CD4-positive, alpha-beta T cell treated with Interleukin-15 for 4 hours (primary cell): ENCODE results near the gene ADCY3.

Experiments used
- DNase-seq: peaks from one replicate; pipeline ENCODE4 v3.0.0-alpha.2; 2020; ENCODE audit warnings: low spot score

ADCY3 gene

GRCh38 chr2:24874035-24874434 lies 46.0 kb downstream of the ADCY3 start:
- DNase-seq = no peak

- no peak for DNase-seq
Observed at GRCh38 chr2:24873619-24874018, 46.4 kb downstream of the ADCY3 start.

GRCh38 chr2:24872344-24873115 lies 47.5 kb downstream of the ADCY3 start:
- no peak for DNase-seq

GRCh38 chr2:24871852-24872333 lies 48.1 kb downstream of the ADCY3 start:
- no peak for DNase-seq

- no peak for DNase-seq
Observed at GRCh38 chr2:24870891-24871705, 48.9 kb downstream of the ADCY3 start.

GRCh38 chr2:24870440-24870839 lies 49.6 kb downstream of the ADCY3 start:
- no peak for DNase-seq

GRCh38 chr2:24866946-24867345 lies 53.1 kb downstream of the ADCY3 start:
- DNase-seq = no peak

- no peak for DNase-seq
Observed at GRCh38 chr2:24863641-24864040, 56.4 kb downstream of the ADCY3 start.

- no peak for DNase-seq
Observed at GRCh38 chr2:24861500-24861899, 58.5 kb downstream of the ADCY3 start.

GRCh38 chr2:24860631-24861030 lies 59.4 kb downstream of the ADCY3 start:
- no peak for DNase-seq

GRCh38 chr2:24859968-24860600 lies 60.0 kb downstream of the ADCY3 start:
- DNase-seq = no peak

GRCh38 chr2:24858996-24859395 lies 61.0 kb downstream of the ADCY3 start:
- DNase-seq = no peak

GRCh38 chr2:24857746-24858145 lies 62.3 kb downstream of the ADCY3 start:
- no peak for DNase-seq

GRCh38 chr2:24856791-24857211 lies 63.2 kb downstream of the ADCY3 start:
- DNase-seq = no peak

- no peak for DNase-seq
Observed at GRCh38 chr2:24855726-24856125, 64.3 kb downstream of the ADCY3 start.

GRCh38 chr2:24855022-24855622 lies 64.9 kb downstream of the ADCY3 start:
- no peak for DNase-seq

- no peak for DNase-seq
Observed at GRCh38 chr2:24853996-24854395, 66.0 kb downstream of the ADCY3 start.

- DNase-seq = no peak
Observed at GRCh38 chr2:24853046-24853445, 67.0 kb downstream of the ADCY3 start.

GRCh38 chr2:24852431-24853020 lies 67.5 kb downstream of the ADCY3 start:
- DNase-seq = no peak

- no peak for DNase-seq
Observed at GRCh38 chr2:24852026-24852425, 68.0 kb downstream of the ADCY3 start.

GRCh38 chr2:24850944-24851343 lies 69.1 kb downstream of the ADCY3 start:
- no peak for DNase-seq

GRCh38 chr2:24845691-24846090 lies 74.3 kb downstream of the ADCY3 start:
- no peak for DNase-seq
